Thoracic aorta endothelial cell (primary cell): ENCODE measurements around the gene ENDOU. TPM values are rescaled to one million over a fixed set of nuclear protein-coding genes. Genes with fewer than 3 reads are reported as not detected.

Experiments
- total RNA-seq: library from RNA; depleted of rRNA; stranded (reverse); fragments of >200 nt; gene quantifications from 2 replicates; pipeline ENCODE4 v1.2.3, GENCODE V29; 2012

Gene ENDOU
- 0.13 TPM in 1 of 2 replicates, not detected in the other for total RNA-seq

DNA sequence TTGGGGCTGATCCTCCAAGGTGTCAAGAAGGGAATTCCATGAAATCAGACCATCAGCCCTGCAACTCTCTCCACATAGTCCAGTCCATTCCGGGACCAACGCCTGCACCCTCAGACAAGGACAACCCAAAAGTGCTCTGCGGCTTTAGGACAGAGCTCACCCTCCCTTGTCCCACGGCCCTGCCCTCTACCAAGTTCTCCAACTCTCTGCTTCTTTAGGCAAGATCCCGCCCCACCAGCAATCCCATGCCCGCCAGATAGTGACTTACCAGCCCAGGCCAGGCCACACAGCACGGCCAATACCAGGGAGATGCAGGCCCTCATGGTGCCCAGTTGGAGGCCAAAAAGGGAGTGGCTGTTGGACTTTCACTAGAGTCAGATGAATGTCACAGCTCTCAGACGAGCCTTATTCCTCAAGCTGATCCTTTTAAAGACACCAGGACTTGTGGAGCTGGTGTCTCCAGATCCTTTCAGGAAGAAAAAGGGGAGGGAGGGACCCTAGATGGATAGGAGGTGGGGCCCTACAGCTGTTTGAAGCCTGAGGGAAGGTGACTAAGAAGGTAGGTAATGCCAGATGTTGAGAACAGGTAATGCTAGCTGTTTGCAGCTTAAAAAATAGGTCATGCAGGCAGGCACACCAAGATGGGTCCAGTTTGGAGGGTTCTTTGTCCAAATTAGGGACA, at the start of gene ENDOU:
ENDOU (minus strand) TSS at position 400 of the 682 bp plus-strand sequence; CDS start at position 323, 77 bp downstream.

GRCh38 chr12:47773062-47773857, 48.0 kb upstream of the ENDOU start, which contains the start of gene SLC48A1:
Gene SLC48A1, plus strand, starts transcription at chr12:47773238. Its CDS starts 67 bp downstream, at chr12:47773305.

GRCh38 chr12:47758834-47759690, 33.8 kb upstream of the ENDOU start, which contains the start of gene RAPGEF3:
Gene RAPGEF3, minus strand, starts transcription at chr12:47758880. Its CDS starts 324 bp downstream, at chr12:47758556.

GRCh38 chr12:47705566-47706425, 19.5 kb downstream of the ENDOU start, which contains the start of gene RPAP3:
Gene RPAP3, minus strand, starts transcription at chr12:47706030. Its CDS starts 3,190 bp downstream, at chr12:47702840.

Other genes starting within 250 kb of the ENDOU start
- gene RPAP3, start 19.5 kb downstream of the ENDOU start, total RNA-seq, result 25.8 and 29.8 TPM in 2 replicates
- 24.3 and 43.9 TPM in 2 replicates for gene RAPGEF3, start 33.4 kb upstream of the ENDOU start, total RNA-seq
- 13.0 and 17.5 TPM in 2 replicates for gene SLC48A1, start 47.7 kb upstream of the ENDOU start, total RNA-seq
- gene HDAC7, start 94.4 kb upstream of the ENDOU start, total RNA-seq, result 85.6 and 92.7 TPM in 2 replicates
- gene VDR, start 179.5 kb upstream of the ENDOU start, total RNA-seq, result 0.80 and 1.1 TPM in 2 replicates
- 62.0 and 104 TPM in 2 replicates for gene TMEM106C, start 238.1 kb upstream of the ENDOU start, total RNA-seq